NCI-H1105 (cell line): ENCODE results near the gene TENT4B.
A peak's percentile ranks its signal among the peaks of the same experiment; 100 is the strongest.
"Not testable (repeated sequence)": the region's sequence is repeated elsewhere in the genome, so short reads cannot be mapped to it uniquely, and the experiment has no call there.

Experiments used
- DNase-seq: peaks from one replicate; lab custom pipeline; 2025; lab: John Stamatoyannopoulos, UW

TENT4B gene

GRCh38 chr16:50234771-50235556 is 81.9 kb downstream of the TENT4B start:
- DNase-seq, result no peak

- DNase-seq, result no peak
Measured at GRCh38 chr16:50235581-50235980, 82.5 kb downstream of the TENT4B start.

- DNase-seq, result no peak
Measured at GRCh38 chr16:50238314-50238713, 85.2 kb downstream of the TENT4B start.

DNA sequence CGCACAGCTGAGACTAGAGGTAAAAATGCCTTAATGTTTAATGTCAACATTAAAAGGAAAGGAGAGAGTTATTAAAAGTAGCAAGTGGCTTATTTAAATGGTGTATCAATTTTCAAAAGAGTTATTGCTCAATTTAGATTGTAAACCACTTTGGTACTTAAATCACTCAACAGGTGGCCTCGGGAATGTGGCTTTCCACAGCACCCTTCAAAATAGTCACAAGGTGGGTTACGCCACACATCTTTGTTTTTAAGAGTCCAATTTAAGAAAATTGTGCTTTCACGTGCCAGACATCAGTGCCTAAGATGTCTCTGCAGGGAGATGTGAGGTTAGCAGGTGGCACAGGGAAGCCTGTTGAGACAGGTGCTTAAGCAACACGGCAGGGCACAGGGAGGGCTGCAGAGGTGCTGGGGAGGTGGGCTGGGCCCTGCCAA is 85.8 kb downstream of the TENT4B start:
- DNase-seq, result peak; percentile 80

DNA sequence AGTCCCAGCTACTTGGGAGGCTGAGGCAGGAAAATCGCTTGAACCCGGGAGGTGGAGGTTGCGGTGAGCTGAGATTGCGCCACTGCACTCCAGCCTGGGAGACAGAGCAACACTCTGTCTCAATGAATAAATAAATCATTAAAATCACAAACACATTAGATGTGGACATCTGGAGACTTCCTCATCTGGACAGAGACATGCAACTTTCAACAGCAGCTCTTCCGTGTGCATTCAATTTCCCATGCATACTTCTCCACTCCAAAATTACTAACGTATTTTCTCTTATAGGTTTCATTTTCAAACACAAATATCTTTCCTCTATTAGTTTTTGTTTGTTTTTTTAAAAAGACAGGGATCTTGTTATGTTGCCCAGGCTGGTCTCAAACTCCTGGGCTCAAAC is 89.9 kb downstream of the TENT4B start:
- not testable (repeated sequence) for DNase-seq

- DNase-seq, result no peak
Measured at GRCh38 chr16:50244140-50244503, 91.0 kb downstream of the TENT4B start.

GRCh38 chr16:50244504-50245416 is 91.7 kb downstream of the TENT4B start:
- no peak for DNase-seq

- DNase-seq, result peak; percentile 47
Measured at GRCh38 chr16:50245417-50246298, 92.6 kb downstream of the TENT4B start.

DNA sequence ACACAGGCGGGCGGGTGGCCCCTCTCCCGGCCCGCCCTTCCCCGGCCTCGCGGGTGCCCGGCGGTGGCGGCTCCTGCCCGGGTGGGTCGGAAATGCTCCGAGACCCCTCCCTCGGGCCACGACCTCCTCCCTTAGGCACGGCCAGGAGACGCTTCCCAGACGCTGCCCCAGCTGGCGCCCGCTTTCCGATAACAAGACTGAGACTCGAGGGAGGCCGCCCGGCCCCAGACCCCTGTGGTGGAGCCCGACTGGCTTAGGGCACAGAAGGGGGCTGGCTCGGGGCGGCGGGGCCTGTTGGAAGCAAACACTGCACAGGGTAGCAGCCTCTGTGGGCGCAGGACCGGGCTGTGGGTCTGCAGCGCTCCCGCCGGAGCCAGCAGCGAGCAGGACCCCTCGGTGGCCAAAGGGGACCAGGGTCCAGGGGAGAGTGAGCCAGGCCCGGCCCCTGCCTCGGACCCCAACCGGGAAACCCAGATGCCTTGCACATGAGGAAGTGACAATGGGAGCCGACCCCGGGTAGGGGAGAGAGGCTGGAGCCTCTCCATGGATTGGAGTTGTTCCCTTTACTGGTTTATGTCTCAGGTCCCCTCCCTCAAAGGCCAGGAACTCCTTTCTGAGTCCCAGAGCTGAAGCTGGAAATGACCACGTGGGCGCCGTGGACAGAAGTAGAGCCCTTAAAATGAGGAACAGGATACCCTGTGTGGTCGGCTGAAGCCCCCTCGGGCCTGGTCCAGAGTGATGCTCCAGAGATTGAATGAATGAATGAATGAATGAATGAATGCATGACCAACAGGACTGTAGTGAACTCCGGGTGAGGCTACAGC is 93.4 kb downstream of the TENT4B start:
- DNase-seq, result no peak

DNA sequence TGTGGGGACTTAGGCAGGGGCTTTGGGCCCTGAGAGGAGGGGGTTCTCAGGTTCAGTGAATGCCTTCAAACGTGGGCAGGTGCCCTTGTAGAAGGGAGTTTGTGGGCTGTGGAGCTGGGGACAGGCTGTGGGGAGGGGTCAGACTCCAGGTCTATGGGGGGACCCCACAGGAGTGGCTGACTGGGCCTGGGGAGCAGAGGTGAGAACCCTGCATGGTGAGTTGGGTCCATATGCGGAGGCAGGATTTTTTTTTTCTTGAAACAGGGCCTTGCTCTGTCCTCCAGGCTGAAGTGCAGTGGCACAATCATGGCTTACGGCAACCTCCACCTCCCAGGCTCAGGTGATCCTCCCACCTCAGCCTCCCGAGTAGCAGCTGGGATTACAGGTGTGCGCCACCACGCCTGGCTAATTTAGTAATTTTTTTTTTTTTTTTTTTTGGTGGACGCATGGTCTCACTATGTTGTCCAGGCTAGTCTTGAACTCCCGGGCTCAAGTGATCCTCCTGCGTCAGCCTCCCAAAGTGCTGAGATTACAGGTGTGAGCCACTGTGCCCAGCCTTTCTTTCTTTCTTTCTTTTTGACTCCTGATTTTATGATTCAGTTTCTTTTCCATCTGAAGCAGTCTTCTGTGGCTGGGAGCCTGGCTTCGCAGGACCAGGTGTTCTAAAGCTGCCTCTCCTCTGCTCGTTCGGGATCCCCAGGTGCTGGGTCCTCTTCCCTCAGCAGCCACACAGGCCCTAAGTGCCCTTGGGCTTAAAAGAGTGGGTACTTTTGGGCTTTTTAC is 94.2 kb downstream of the TENT4B start:
- DNase-seq, result no peak

DNA sequence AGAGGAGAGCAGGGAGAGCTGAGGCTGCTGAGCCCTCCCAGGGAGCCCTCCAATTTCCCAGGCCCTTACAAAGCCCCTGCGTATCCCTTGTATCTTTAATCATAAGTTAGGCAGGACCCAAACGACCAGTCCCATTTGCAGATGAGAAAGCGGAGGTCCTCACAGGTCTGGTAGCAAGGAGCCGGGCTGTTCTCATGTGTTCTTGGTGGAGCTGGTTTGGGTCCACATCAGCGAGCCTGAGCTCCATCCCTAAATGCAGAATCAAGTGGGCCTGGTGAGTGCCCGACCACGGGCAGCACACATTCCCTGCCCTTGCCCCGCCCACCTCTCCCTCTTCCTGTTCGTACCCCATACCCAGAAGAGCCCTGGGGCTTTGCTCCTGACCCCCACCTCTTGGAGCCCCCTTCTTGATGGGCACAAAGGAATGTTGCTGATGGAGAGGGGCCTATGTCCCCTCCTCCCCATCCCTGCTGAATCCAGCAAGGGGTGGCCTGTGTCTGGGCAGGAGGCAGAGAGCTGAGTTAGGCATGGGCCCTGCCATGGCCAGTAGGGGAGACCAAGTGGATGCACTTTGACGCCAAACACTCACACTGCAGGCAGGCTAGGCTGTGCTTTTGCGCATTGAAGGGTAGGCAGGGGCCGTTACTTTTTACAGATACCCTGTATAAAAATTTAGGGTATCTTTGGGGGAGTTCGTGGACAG is 95.0 kb downstream of the TENT4B start:
- no peak for DNase-seq

- DNase-seq, result no peak
Measured at GRCh38 chr16:50248845-50249244, 95.7 kb downstream of the TENT4B start.

DNA sequence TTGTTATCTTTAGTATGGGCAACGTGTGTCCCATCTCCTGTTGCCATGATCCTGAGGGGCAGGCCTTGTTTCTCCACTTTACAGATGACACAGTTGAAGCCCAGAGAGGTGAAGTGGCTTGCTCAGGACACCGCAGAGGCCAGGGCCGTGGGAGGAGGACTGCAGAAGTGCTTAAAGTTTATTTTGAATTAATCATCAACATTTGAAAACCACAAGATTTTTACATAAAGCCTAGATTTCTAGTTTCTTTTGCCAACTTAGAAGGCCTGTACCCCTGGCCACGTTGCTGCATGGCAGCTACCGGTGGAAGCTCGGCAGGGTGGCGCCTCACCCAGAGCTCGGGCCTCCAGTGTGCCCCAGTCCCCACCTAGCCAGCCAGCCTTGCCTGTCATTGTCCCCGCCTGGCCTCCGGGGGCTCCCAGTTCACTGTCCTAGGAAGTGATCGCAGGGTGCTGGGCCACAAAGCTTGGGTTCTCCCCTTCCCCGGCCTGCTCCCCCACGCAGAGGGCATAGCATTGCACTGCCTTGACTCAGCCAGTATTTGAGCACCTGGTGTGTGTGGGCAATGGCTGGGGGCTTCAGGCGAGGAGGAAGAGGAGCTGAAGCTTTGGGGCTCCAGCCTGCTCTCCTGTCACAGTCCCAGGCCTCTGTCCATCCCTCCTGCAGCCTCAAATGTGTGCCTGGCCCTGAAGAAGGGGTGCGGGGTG is 98.4 kb downstream of the TENT4B start:
- DNase-seq, result no peak

DNA sequence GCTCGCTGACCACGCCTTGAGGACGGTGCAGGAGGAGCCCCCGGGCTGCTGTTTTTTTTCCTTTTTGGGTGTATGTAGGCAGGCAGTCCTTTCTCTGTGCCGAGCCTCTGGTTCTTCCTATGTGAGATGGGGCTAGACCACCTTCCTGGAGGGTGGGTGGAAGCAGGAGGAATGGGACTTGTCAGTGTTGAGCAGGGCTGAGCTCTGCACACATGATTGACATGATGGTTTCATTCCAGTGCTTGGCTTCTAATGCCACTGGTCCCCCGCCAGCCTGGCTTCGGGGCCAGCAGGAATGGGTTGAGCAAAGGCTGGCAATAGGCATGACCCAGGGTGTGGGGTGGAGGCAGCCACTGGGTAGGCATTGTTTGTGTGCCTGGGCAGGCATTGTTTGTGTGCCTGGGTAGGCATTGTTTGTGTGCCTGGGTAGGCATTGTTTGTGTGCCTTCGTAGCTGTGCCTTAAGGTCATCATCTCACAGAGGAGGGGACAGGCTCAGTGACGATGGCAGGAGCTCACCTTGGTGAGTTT is 99.0 kb downstream of the TENT4B start:
- no peak for DNase-seq

DNA sequence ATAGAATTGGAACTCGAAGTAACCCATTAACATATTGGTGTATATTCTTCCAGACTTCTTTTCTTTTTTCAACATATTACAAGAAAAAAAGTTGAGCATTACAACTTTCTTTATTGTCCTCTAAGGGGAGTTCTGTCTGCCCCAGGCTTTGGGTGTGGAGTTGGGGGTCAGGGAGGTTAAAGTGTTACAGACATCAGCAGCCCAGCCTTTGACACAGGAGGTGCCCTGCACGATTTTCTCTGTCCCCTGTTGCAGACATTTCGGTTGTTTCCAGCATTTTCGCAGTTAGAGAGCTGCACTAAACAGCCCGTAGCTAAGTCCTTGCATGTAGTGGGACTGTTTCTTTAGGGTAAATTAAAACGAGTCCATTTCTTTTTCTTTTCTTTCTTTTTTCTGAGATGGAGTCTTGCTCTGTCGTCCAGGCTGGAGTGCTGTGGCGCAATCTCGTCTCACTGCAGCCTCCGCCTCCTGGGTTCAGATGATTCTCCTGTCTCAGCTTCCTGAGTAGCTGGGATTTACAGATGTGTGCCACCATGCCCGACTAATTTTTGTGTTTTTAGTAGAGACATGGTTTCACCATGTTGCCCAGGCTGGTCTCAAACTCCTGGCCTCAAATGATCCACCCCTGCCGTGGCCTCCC is 99.9 kb downstream of the TENT4B start:
- no peak for DNase-seq

- no peak for DNase-seq
Measured at GRCh38 chr16:50253514-50253910, 100.4 kb downstream of the TENT4B start.

DNA sequence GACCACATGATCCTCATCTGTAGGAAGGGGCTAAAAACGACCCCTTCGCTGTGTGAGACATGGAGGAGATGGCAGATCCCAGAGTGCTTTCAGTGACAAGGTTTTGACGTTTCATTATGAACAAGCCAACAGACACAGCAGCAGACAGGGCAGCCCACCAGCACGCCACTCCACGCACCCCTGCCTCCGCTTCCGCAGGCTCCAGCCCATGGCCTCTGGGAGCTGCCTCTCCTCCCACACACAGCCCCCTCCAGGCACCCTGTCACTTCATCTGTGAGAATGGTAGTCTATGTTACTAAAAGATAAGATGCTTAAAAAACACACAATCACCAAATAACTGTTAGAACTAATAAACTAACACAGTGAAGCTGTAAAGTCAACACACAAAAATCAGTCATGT is 101.0 kb downstream of the TENT4B start:
- no peak for DNase-seq

- no peak for DNase-seq
Measured at GRCh38 chr16:50255538-50255937, 102.4 kb downstream of the TENT4B start.
